Activated CD8-positive, alpha-beta memory T cell treated with anti-CD3 and anti-CD28 coated beads for 1 hour (primary cell): ENCODE data around the gene NAA35.
"Not testable (repeated sequence)": the region's sequence is repeated elsewhere in the genome, so short reads cannot be mapped to it uniquely, and the experiment has no call there.

Experiments
- DNase-seq, 2 donors: peaks; one replicate each; pipeline ENCODE4 v3.0.0-alpha.2; 2020; ENCODE audit warnings: low read depth in 1 of 2; ENCODE audit errors: extremely low read depth in 1 of 2

NAA35 gene

GRCh38 chr9:85940832-85941621 is at the start of gene NAA35:
Gene NAA35, plus strand, starts transcription at chr9:85941146. Its CDS starts 1,014 bp downstream, at chr9:85942160.
- peak; percentile 98 for DNase-seq

GRCh38 chr9:85892401-85892800 is 48.5 kb upstream of the NAA35 start:
- no peak for DNase-seq

GRCh38 chr9:85895685-85896084 is 45.3 kb upstream of the NAA35 start:
- DNase-seq = no peak

GRCh38 chr9:85897848-85898247 is 43.1 kb upstream of the NAA35 start:
- DNase-seq = no peak

GRCh38 chr9:85898332-85898731 is 42.6 kb upstream of the NAA35 start:
- no peak for DNase-seq

- DNase-seq = no peak
Observed at GRCh38 chr9:85899388-85899787, 41.6 kb upstream of the NAA35 start.

- peak in 1 of 2 donors; percentile 14 for DNase-seq
Observed at GRCh38 chr9:85900504-85901201, 40.3 kb upstream of the NAA35 start.

- DNase-seq = no peak
Observed at GRCh38 chr9:85904975-85905374, 36.0 kb upstream of the NAA35 start.

GRCh38 chr9:85905957-85906356 is 35.0 kb upstream of the NAA35 start:
- no peak for DNase-seq

GRCh38 chr9:85909390-85909789 is 31.6 kb upstream of the NAA35 start:
- DNase-seq = no peak

GRCh38 chr9:85914108-85914507 is 26.8 kb upstream of the NAA35 start:
- DNase-seq = no peak

- DNase-seq = no peak
Observed at GRCh38 chr9:85917756-85918155, 23.2 kb upstream of the NAA35 start.

GRCh38 chr9:85925493-85925892 is 15.5 kb upstream of the NAA35 start:
- no peak for DNase-seq

GRCh38 chr9:85927076-85927475 is 13.9 kb upstream of the NAA35 start:
- no peak for DNase-seq

GRCh38 chr9:85931495-85931894 is 9.5 kb upstream of the NAA35 start:
- no peak for DNase-seq

- DNase-seq = not testable (repeated sequence)
Observed at GRCh38 chr9:85935950-85936349, 5.0 kb upstream of the NAA35 start.

GRCh38 chr9:85940275-85940831 is 593 bp upstream of the NAA35 start:
- no peak for DNase-seq

- DNase-seq = no peak
Observed at GRCh38 chr9:85941622-85941940, 635 bp downstream of the NAA35 start.

GRCh38 chr9:85941966-85942912 is 1.3 kb downstream of the NAA35 start:
- DNase-seq = no peak

GRCh38 chr9:85942913-85943709 is 2.2 kb downstream of the NAA35 start:
- no peak for DNase-seq
